HFF-Myc (cell line): Measurements from ENCODE around the gene GJA1.

Experiments
- DNase-seq: peaks from one replicate; pipeline ENCODE4 v3.0.0-alpha.2; 2011; ENCODE audit warnings: low read depth; ENCODE audit errors: extremely low read depth
- H3K4me3 ChIP-seq: replicated peaks from 2 replicates; pipeline ENCODE4 v1.5.1; 2011; ENCODE audit warnings: low read depth, mild to moderate bottlenecking, control low read depth, low read length
- TF ChIP-seq, protein P1 (sequence below): IDR thresholded peaks from 2 replicates; pipeline ENCODE4 v1.5.1; 2012; ENCODE audit warnings: mild to moderate bottlenecking, low read depth, low read length, control low read depth; ENCODE audit errors: missing control alignments

Gene GJA1

DNA sequence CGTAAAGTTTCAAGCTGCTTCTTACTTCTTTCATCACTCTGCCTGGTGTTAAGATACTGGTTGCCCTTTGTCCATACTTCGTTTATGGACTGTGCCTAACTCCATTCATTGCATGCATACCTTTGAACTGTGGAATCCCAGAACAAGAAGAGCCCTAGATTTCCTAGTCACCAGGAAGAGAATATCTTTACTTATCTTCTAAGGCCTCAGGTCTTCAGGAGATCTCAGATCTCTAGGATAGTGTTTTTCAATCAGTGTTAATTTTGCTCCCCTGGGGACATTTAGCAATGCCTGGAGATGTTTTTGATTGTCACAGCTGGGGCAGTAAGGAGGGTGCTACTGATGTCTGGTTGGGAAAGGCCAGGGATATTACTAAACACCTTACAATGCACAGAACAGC is 35.5 kb upstream of the GJA1 start:
- TF ChIP-seq, protein P1, sequence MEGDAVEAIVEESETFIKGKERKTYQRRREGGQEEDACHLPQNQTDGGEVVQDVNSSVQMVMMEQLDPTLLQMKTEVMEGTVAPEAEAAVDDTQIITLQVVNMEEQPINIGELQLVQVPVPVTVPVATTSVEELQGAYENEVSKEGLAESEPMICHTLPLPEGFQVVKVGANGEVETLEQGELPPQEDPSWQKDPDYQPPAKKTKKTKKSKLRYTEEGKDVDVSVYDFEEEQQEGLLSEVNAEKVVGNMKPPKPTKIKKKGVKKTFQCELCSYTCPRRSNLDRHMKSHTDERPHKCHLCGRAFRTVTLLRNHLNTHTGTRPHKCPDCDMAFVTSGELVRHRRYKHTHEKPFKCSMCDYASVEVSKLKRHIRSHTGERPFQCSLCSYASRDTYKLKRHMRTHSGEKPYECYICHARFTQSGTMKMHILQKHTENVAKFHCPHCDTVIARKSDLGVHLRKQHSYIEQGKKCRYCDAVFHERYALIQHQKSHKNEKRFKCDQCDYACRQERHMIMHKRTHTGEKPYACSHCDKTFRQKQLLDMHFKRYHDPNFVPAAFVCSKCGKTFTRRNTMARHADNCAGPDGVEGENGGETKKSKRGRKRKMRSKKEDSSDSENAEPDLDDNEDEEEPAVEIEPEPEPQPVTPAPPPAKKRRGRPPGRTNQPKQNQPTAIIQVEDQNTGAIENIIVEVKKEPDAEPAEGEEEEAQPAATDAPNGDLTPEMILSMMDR, result no peak

DNA sequence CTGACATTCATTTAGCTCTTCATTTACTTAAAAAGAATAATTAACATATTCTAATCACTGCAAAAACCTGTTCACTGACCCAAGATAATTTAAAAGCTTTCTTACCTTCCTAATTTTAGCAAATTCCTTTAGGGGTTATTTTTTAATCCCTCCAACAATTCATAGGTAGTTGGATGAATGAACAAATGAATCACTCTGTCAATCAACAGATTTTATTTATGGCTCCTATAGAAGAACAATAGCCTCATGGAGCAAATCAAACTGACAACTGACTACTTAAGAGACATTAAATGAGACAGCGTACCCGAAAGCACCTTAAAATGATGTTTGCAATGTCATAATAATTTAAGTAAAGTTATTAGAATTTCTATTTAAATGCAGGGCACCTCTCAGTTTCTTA is 31.5 kb upstream of the GJA1 start:
- no peak for DNase-seq
- TF ChIP-seq, protein P1, result no peak
- no peak overlapping the region for H3K4me3 ChIP-seq

More for the DNA sequence above, 35.5 kb upstream of the GJA1 start:
- H3K4me3 ChIP-seq, result no peak overlapping the region
- DNase-seq, result no peak

DNA sequence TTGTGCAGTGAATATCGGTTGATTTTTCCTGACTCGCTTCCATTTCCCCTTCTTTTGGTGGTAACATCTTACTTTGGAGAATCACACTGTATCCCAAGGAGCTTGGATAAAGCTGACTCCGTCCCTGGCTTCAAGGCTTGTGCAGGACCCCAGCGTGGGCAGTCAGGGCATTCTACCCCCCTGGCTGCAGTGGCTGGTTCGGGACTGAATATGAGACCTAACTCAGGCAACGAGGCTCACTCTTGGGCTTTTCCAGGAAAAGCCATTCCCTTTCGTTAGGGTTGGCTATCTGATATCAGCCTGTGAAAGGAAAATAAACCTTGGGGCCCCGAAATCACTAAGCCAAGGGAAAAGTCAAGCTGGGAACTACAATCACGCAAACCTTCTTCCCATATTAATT is 30.1 kb upstream of the GJA1 start:
- no peak overlapping the region for H3K4me3 ChIP-seq
- DNase-seq, result no peak
- TF ChIP-seq, protein P1, result no peak

DNA sequence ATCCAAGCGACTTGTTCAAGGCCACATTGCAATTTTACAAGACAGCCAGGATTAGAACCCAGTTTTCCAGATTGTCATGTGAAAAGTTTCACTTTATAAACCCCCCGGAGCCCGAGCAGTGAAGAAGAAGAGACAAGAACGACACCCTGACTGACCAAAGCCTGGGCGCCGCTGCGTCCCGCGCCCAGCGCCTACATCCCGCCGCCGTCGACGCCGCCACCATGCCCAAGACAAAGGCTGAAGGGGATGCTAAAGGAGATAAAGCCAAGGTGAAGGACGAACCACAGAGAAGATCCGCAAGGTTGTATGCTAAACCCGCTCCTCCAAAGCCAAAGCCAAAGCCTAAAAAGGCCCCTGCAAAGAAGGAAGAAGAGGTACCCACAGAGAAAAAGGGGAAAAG is 27.1 kb upstream of the GJA1 start:
- DNase-seq, result no peak
- TF ChIP-seq, protein P1, result no peak
- no peak overlapping the region for H3K4me3 ChIP-seq

DNA sequence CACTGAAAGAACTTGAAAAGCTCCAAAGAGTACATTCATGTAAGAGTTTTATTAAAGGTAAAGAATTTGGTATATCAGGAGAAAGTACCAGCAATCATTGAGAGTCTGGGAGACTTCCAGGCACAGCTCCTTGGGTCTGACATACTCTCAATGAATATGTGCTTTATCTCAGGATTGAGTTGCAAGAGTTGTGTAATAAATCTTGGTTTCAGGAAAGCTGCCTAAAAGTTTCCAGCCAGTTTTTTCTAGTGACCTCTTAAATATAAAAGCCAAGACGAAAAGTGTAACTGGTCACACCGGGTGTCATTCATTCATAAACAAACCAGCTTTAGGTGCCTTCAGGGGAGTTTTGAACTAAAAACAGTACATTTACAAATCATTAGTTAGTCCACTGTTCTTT is 21.6 kb upstream of the GJA1 start:
- H3K4me3 ChIP-seq, result no peak overlapping the region
- TF ChIP-seq, protein P1, result no peak
- DNase-seq, result no peak

DNA sequence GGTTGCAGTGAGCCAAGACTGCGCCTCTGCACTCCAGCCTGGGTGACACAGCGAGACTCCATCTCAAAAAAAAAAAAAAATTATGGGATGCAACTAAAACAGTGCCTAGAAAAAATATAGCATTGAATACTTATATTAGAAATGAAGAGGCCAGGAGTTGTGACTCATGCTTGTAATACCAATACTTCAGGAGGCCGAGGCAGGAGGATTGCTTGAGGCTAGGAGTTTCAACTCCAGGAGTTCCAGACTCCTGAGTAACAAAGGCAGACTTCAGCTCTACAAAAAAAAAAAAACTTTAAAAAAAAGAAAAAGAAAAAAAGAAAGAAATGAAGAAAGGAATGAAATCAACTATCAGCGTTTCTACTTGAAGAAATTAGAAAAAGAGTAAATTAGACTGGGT is 17.1 kb upstream of the GJA1 start:
- no peak for DNase-seq
- H3K4me3 ChIP-seq, result no peak overlapping the region
- TF ChIP-seq, protein P1, result no peak

DNA sequence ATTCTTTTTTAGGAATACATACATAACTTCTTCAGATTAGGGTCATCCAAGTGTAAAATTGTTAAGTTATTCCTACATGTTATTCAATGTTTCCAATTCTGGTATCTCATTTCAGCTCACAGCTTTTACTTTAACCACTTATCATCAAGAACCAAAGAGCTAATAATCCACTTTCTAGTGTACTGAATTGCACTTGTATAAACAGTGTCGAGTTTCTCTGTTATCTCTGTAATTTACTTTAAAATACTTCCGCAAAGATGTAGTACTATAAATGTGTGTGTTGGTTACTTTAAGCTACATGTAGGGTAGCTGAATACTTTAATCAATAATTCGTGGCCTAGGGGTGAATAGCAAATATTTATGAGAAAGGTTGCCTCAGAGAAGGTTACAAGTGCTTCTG is 8.8 kb upstream of the GJA1 start:
- no peak for DNase-seq
- TF ChIP-seq, protein P1, result no peak

More for the DNA sequence above, 8.8 kb upstream of the GJA1 start:
- H3K4me3 ChIP-seq, result no peak overlapping the region
